Progenitor cell of endocrine pancreas (in vitro differentiated cells): Measurements from ENCODE around the gene SAMD4B. TPM values are rescaled to one million over a fixed set of nuclear protein-coding genes. Genes with fewer than 3 reads are reported as not detected.

ENCODE experiments used
- DNase-seq: peaks from one replicate; pipeline ENCODE4 v3.0.0; 2021; ENCODE audit warnings: low spot score; ENCODE audit not compliant: unreplicated experiment
- H3K27ac Mint-ChIP-seq: 2 replicates; pipeline ENCODE4 v1.8.0; 2021; ENCODE audit warnings: mild to moderate bottlenecking, moderate library complexity, mixed read lengths
- H3K27me3 Mint-ChIP-seq: 2 replicates; pipeline ENCODE4 v1.8.0; 2021; ENCODE audit warnings: mixed read lengths
- H3K36me3 Mint-ChIP-seq: 2 replicates; pipeline ENCODE4 v1.8.0; 2022; ENCODE audit warnings: mixed read lengths; ENCODE audit not compliant: insufficient read depth
- H3K4me1 Mint-ChIP-seq: 2 replicates; pipeline ENCODE4 v1.8.0; 2021; ENCODE audit warnings: low read depth, mixed read lengths
- H3K4me3 Mint-ChIP-seq: 2 replicates; pipeline ENCODE4 v1.8.0; 2021; ENCODE audit warnings: low read depth, mild to moderate bottlenecking, moderate library complexity, mixed read lengths
- H3K9me3 Mint-ChIP-seq: 2 replicates; pipeline ENCODE4 v1.8.0; 2021; ENCODE audit warnings: low read depth, mixed read lengths
- CTCF ChIP-seq: fragments of 200-600 bp; sonication (generic); IDR thresholded peaks from one replicate; pipeline ENCODE4 v1.5.0; 2021; ENCODE audit warnings: antibody characterized with exemption, mild to moderate bottlenecking; ENCODE audit not compliant: unreplicated experiment
- long read RNA-seq: library from polyadenylated mRNA; unstranded; transcript quantifications from one replicate; pipeline ENCODE4 v2.0.0, GENCODE V29; 2020
- total RNA-seq: library from RNA; stranded (reverse); gene quantifications from 2 replicates; pipeline ENCODE4 v1.2.1, GENCODE V29; 2021

Gene SAMD4B
- total RNA-seq, result 140 and 152 TPM in 2 replicates
- long read RNA-seq, transcript SAMD4B-211 (1 exons, 2,690 nt), result major isoform, 6 of 20 reads
- long read RNA-seq, partial matches to known transcripts, result 3 of 20 reads
- long read RNA-seq, other reads (novel, unspliced or antisense), result 11 of 20 reads

- H3K36me3 Mint-ChIP-seq, result peaks cover 3% of the 10 kb centered on the region
- peak within 1 kb of the TSS; percentile 95 for H3K27ac Mint-ChIP-seq
- DNase-seq, result peak; percentile 98
- peak within 1 kb of the TSS; percentile 93 for H3K4me3 Mint-ChIP-seq
- peaks cover 33% of the 10 kb centered on the region for H3K4me1 Mint-ChIP-seq
- H3K9me3 Mint-ChIP-seq, result no peaks in the 10 kb centered on the region
- TF ChIP-seq CTCF, result peak; percentile 86
- H3K27me3 Mint-ChIP-seq, result peaks cover 3% of the 10 kb centered on the region
Observed at GRCh38 chr19:39341719-39342604, at the start of gene SAMD4B. Gene SAMD4B, plus strand, starts transcription at chr19:39342421. Its CDS starts 14,473 bp downstream, at chr19:39356894.

- no peaks in the 10 kb centered on the region for H3K9me3 Mint-ChIP-seq
- no peak overlapping the region for H3K27ac Mint-ChIP-seq
- no peak for DNase-seq
- H3K4me1 Mint-ChIP-seq, result peaks cover 2% of the 10 kb centered on the region
- peaks cover 52% of the 10 kb centered on the region for H3K27me3 Mint-ChIP-seq
- no peaks in the 10 kb centered on the region for H3K36me3 Mint-ChIP-seq
- no peak overlapping the region for H3K4me3 Mint-ChIP-seq
- TF ChIP-seq CTCF, result no peak
Observed at GRCh38 chr19:39293394-39293793, 48.8 kb upstream of the SAMD4B start.

GRCh38 chr19:39296055-39296645 lies 46.1 kb upstream of the SAMD4B start, which contains the start of gene IFNL1:
Gene IFNL1, plus strand, starts transcription at chr19:39296407. Its CDS starts 15 bp downstream, at chr19:39296422.
- peaks cover 2% of the 10 kb centered on the region for H3K4me1 Mint-ChIP-seq
- H3K27ac Mint-ChIP-seq, result no peak within 1 kb of the TSS
- no peak for DNase-seq
- no peak for TF ChIP-seq CTCF
- H3K27me3 Mint-ChIP-seq, result peaks cover 36% of the 10 kb centered on the region
- H3K36me3 Mint-ChIP-seq, result no peaks in the 10 kb centered on the region
- H3K9me3 Mint-ChIP-seq, result no peaks in the 10 kb centered on the region
- no peak within 1 kb of the TSS for H3K4me3 Mint-ChIP-seq

GRCh38 chr19:39296906-39297305 lies 45.3 kb upstream of the SAMD4B start:
- H3K36me3 Mint-ChIP-seq, result no peaks in the 10 kb centered on the region
- H3K27ac Mint-ChIP-seq, result no peak overlapping the region
- H3K4me3 Mint-ChIP-seq, result no peak overlapping the region
- no peak for DNase-seq
- no peak for TF ChIP-seq CTCF
- H3K4me1 Mint-ChIP-seq, result peaks cover 2% of the 10 kb centered on the region
- no peaks in the 10 kb centered on the region for H3K9me3 Mint-ChIP-seq
- peaks cover 32% of the 10 kb centered on the region for H3K27me3 Mint-ChIP-seq

GRCh38 chr19:39297931-39298634 lies 44.1 kb upstream of the SAMD4B start:
- no peak for TF ChIP-seq CTCF
- peaks cover 27% of the 10 kb centered on the region for H3K27me3 Mint-ChIP-seq
- no peak overlapping the region for H3K27ac Mint-ChIP-seq
- H3K4me1 Mint-ChIP-seq, result peaks cover 5% of the 10 kb centered on the region
- no peak overlapping the region for H3K4me3 Mint-ChIP-seq
- DNase-seq, result no peak
- H3K36me3 Mint-ChIP-seq, result no peaks in the 10 kb centered on the region
- H3K9me3 Mint-ChIP-seq, result no peaks in the 10 kb centered on the region
